Naive thymus-derived CD8-positive, alpha-beta T cell (primary cell): ENCODE measurements around the gene ANKRD6. TPM values are rescaled to one million over a fixed set of nuclear protein-coding genes. Genes with fewer than 3 reads are reported as not detected.

ENCODE experiments used
- ATAC-seq, 2 donors: fragments of 150-1000 bp; cut with Tn5 transposase in 1 of 2; sonication (Bioruptor Pico), chemical (Tn5 transposase) in 1 of 2; 1 replicate in 1 of 2; 2 replicates in 1 of 2; pipeline ENCODE4 v1.10.0; 2021; ENCODE audit warnings: mild to moderate bottlenecking in 2 of 2, moderate library complexity in 2 of 2
- POLR2A ChIA-PET: fragments of 350-600 bp; sonication (Branson Sonifier 250); formaldehyde crosslinking; loops from one replicate; lab custom pipeline; 2021; ENCODE audit warnings: antibody characterized with exemption; lab: Charles Lee
- DNase-seq, 10 donors: peaks; one replicate each; pipeline versions ENCODE4 v3.0.0 to v3.0.0-alpha.2; 2020 to 2022
- H3K27ac Mint-ChIP-seq, 10 donors: one replicate each; pipeline ENCODE4 v1.8.0; 2020 to 2022; ENCODE audit warnings: mild to moderate bottlenecking in 10 of 10, mixed read lengths in 10 of 10, moderate library complexity in 4 of 10, inconsistent platforms in 1 of 10
- H3K27me3 Mint-ChIP-seq, 5 donors: one replicate each; pipeline ENCODE4 v1.8.0; 2021 to 2022; ENCODE audit warnings: mixed read lengths in 5 of 5
- H3K36me3 Mint-ChIP-seq, 3 donors: one replicate each; pipeline ENCODE4 v1.8.0; 2020 to 2022; ENCODE audit warnings: mixed read lengths in 3 of 3, mild to moderate bottlenecking in 2 of 3, inconsistent platforms in 1 of 3
- H3K4me1 Mint-ChIP-seq, 4 donors: one replicate each; pipeline ENCODE4 v1.8.0; 2021 to 2022; ENCODE audit warnings: mixed read lengths in 4 of 4
- H3K4me3 Mint-ChIP-seq, 10 donors: one replicate each; pipeline ENCODE4 v1.8.0; 2020 to 2022; ENCODE audit warnings: mild to moderate bottlenecking in 10 of 10, mixed read lengths in 10 of 10, moderate library complexity in 6 of 10, inconsistent platforms in 1 of 10
- H3K9me3 Mint-ChIP-seq, 9 donors: one replicate each; pipeline ENCODE4 v1.8.0; 2020 to 2022; ENCODE audit warnings: mixed read lengths in 9 of 9, mild to moderate bottlenecking in 3 of 9, inconsistent platforms in 1 of 9, moderate library complexity in 1 of 9
- polyA plus RNA-seq, 3 donors: library from polyadenylated mRNA; unstranded; fragments of 300-500 nt; fragmentation: Illumina TruSeq; gene quantifications; one replicate each; pipeline ENCODE4 v1.2.3, GENCODE V29; 2021
- total RNA-seq, 8 experiments: library from RNA in 2 of 8; stranded (reverse) in 2 of 8; gene quantifications; one replicate each; pipeline ENCODE4 v1.2.3 and lab custom pipeline; 2021 to 2026

ANKRD6 gene
- total and polyA plus RNA-seq, 5 experiments from 2014 or later, result 2.1 to 5.8 (median 3.1) TPM

GRCh38 chr6:89530982-89531381 lies 98.0 kb downstream of the ANKRD6 start:
- peaks cover 0 to 2% (median 0%) of the 10 kb centered on the region in 4 donors for H3K4me1 Mint-ChIP-seq
- POLR2A ChIA-PET, result no interaction called here
- no peak for ATAC-seq
- no peak overlapping the region for H3K27ac Mint-ChIP-seq
- H3K4me3 Mint-ChIP-seq, result no peak overlapping the region
- no peak for DNase-seq
- H3K27me3 Mint-ChIP-seq, result no peaks in the 10 kb centered on the region
- no peaks in the 10 kb centered on the region for H3K9me3 Mint-ChIP-seq
- peaks cover 0 to 4% (median 1%) of the 10 kb centered on the region in 3 donors for H3K36me3 Mint-ChIP-seq

- H3K4me3 Mint-ChIP-seq, result no peak overlapping the region
- H3K9me3 Mint-ChIP-seq, result no peaks in the 10 kb centered on the region
- H3K27ac Mint-ChIP-seq, result no peak overlapping the region
- DNase-seq (no peak), ATAC-seq (no peak)
- H3K27me3 Mint-ChIP-seq, result no peaks in the 10 kb centered on the region
- POLR2A ChIA-PET, result no interaction called here
- H3K4me1 Mint-ChIP-seq, result no peaks in the 10 kb centered on the region
- H3K36me3 Mint-ChIP-seq, result no peaks in the 10 kb centered on the region
Measured at GRCh38 chr6:89536231-89536630, 103.3 kb downstream of the ANKRD6 start.

GRCh38 chr6:89539779-89540178 lies 106.8 kb downstream of the ANKRD6 start:
- POLR2A ChIA-PET, result interaction anchor here (0.7 kb wide), 1 partner anchor 45 kb away, joined by 5 read pairs; no protein-coding TSS in a partner anchor
- Mint-ChIP-seq H3K27me3 (peaks cover 0 to 6% (median 3%) of the 10 kb centered on the region in 5 donors), H3K4me3 (no peak overlapping the region), H3K9me3 (no peaks in the 10 kb centered on the region), H3K4me1 (no peaks in the 10 kb centered on the region), H3K36me3 (no peaks in the 10 kb centered on the region), H3K27ac (no peak overlapping the region)
- ATAC-seq, result no peak
- DNase-seq, result no peak

GRCh38 chr6:89542081-89542857 lies 109.3 kb downstream of the ANKRD6 start:
- POLR2A ChIA-PET, result no interaction called here
- Mint-ChIP-seq H3K9me3 (no peaks in the 10 kb centered on the region), H3K36me3 (no peaks in the 10 kb centered on the region)

GRCh38 chr6:89542866-89543265 lies 109.9 kb downstream of the ANKRD6 start:
- H3K27ac Mint-ChIP-seq, result no peak overlapping the region
- no peak overlapping the region for H3K4me3 Mint-ChIP-seq
- H3K27me3 Mint-ChIP-seq, result peaks cover 0 to 6% (median 3%) of the 10 kb centered on the region in 5 donors
- H3K9me3 Mint-ChIP-seq, result no peaks in the 10 kb centered on the region
- no peaks in the 10 kb centered on the region for H3K36me3 Mint-ChIP-seq
- no peaks in the 10 kb centered on the region for H3K4me1 Mint-ChIP-seq
- DNase-seq (no peak), ATAC-seq (no peak)
- POLR2A ChIA-PET, result no interaction called here

More at GRCh38 chr6:89542081-89542857, 109.3 kb downstream of the ANKRD6 start:
- H3K4me3 Mint-ChIP-seq, result no peak overlapping the region
- DNase-seq (no peak), ATAC-seq (no peak)
- H3K27ac Mint-ChIP-seq, result no peak overlapping the region
- no peaks in the 10 kb centered on the region for H3K4me1 Mint-ChIP-seq
- peaks cover 0 to 6% (median 3%) of the 10 kb centered on the region in 5 donors for H3K27me3 Mint-ChIP-seq

GRCh38 chr6:89547281-89547680 lies 114.3 kb downstream of the ANKRD6 start:
- ATAC-seq (no peak), DNase-seq (no peak)
- Mint-ChIP-seq H3K4me1 (no peaks in the 10 kb centered on the region), H3K27me3 (peaks cover 0 to 7% (median 2%) of the 10 kb centered on the region in 5 donors), H3K36me3 (no peaks in the 10 kb centered on the region), H3K9me3 (no peaks in the 10 kb centered on the region), H3K4me3 (no peak overlapping the region), H3K27ac (no peak overlapping the region)
- POLR2A ChIA-PET, result no interaction called here

GRCh38 chr6:89553431-89553830 lies 120.5 kb downstream of the ANKRD6 start:
- H3K9me3 Mint-ChIP-seq, result peaks cover 0 to 13% (median 6%) of the 10 kb centered on the region in 9 donors
- DNase-seq (no peak), ATAC-seq (no peak)
- H3K27me3 Mint-ChIP-seq, result peaks cover 0 to 12% (median 7%) of the 10 kb centered on the region in 5 donors
- H3K27ac Mint-ChIP-seq, result no peak overlapping the region
- peaks cover 0 to 12% (median 0%) of the 10 kb centered on the region in 3 donors for H3K36me3 Mint-ChIP-seq
- POLR2A ChIA-PET, result no interaction called here
- H3K4me3 Mint-ChIP-seq, result no peak overlapping the region
- H3K4me1 Mint-ChIP-seq, result peaks cover 0 to 4% (median 0%) of the 10 kb centered on the region in 4 donors

GRCh38 chr6:89554106-89554505 lies 121.2 kb downstream of the ANKRD6 start:
- Mint-ChIP-seq H3K36me3 (peaks cover 0 to 12% (median 0%) of the 10 kb centered on the region in 3 donors), H3K9me3 (peaks cover 0 to 13% (median 6%) of the 10 kb centered on the region in 9 donors), H3K4me1 (peaks cover 0 to 4% (median 0%) of the 10 kb centered on the region in 4 donors), H3K27ac (no peak overlapping the region), H3K4me3 (no peak overlapping the region), H3K27me3 (peaks cover 0 to 12% (median 7%) of the 10 kb centered on the region in 5 donors)
- POLR2A ChIA-PET, result no interaction called here
- DNase-seq (no peak), ATAC-seq (no peak)

- Mint-ChIP-seq H3K4me3 (no peak overlapping the region), H3K9me3 (peaks cover 0 to 13% (median 7%) of the 10 kb centered on the region in 9 donors), H3K27ac (no peak overlapping the region), H3K4me1 (peaks cover 0 to 4% (median 0%) of the 10 kb centered on the region in 4 donors), H3K36me3 (peaks cover 0 to 12% (median 0%) of the 10 kb centered on the region in 3 donors), H3K27me3 (peaks cover 0 to 14% (median 7%) of the 10 kb centered on the region in 5 donors)
- POLR2A ChIA-PET, result no interaction called here
- no peak for ATAC-seq
- no peak for DNase-seq
Measured at GRCh38 chr6:89555031-89555430, 122.1 kb downstream of the ANKRD6 start.

GRCh38 chr6:89555806-89556205 lies 122.9 kb downstream of the ANKRD6 start:
- DNase-seq (no peak), ATAC-seq (no peak)
- Mint-ChIP-seq H3K27me3 (peaks cover 0 to 12% (median 7%) of the 10 kb centered on the region in 5 donors), H3K27ac (no peak overlapping the region), H3K36me3 (peaks cover 0 to 12% (median 0%) of the 10 kb centered on the region in 3 donors), H3K9me3 (peaks cover 0 to 13% (median 7%) of the 10 kb centered on the region in 9 donors), H3K4me1 (peaks cover 0 to 4% (median 0%) of the 10 kb centered on the region in 4 donors), H3K4me3 (no peak overlapping the region)
- POLR2A ChIA-PET, result no interaction called here

GRCh38 chr6:89559487-89559886 lies 126.5 kb downstream of the ANKRD6 start:
- Mint-ChIP-seq H3K27me3 (peaks cover 0 to 12% (median 3%) of the 10 kb centered on the region in 5 donors), H3K27ac (no peak overlapping the region), H3K36me3 (peaks cover 0 to 12% (median 0%) of the 10 kb centered on the region in 3 donors), H3K9me3 (peaks cover 0 to 13% (median 7%) of the 10 kb centered on the region in 9 donors), H3K4me1 (peaks cover 0 to 4% (median 0%) of the 10 kb centered on the region in 4 donors), H3K4me3 (no peak overlapping the region)
- POLR2A ChIA-PET, result no interaction called here
- no peak for ATAC-seq
- no peak for DNase-seq

- Mint-ChIP-seq H3K27ac (no peak overlapping the region), H3K36me3 (peaks cover 0 to under 1% (median 0%) of the 10 kb centered on the region in 3 donors)
- no peak for ATAC-seq
Measured at GRCh38 chr6:89562093-89562973, 129.4 kb downstream of the ANKRD6 start.

More at GRCh38 chr6:89562093-89562973, 129.4 kb downstream of the ANKRD6 start:
- POLR2A ChIA-PET, result no interaction called here
- Mint-ChIP-seq H3K4me3 (no peak overlapping the region), H3K27me3 (peaks cover 0 to 2% (median 0%) of the 10 kb centered on the region in 5 donors), H3K9me3 (peaks cover 0 to 4% (median 1%) of the 10 kb centered on the region in 9 donors), H3K4me1 (no peaks in the 10 kb centered on the region)
- DNase-seq, result no peak
